Occipital lobe (tissue), 2 donors: ENCODE data around the gene RAPGEF4. TPM values are rescaled to one million over a fixed set of nuclear protein-coding genes. Genes with fewer than 3 reads are reported as not detected.

Experiments
- DNase-seq: peaks from one replicate; lab custom pipeline; 2025; lab: John Stamatoyannopoulos, UW
- total RNA-seq: library from RNA; depleted of rRNA; stranded (reverse); fragments of >200 nt; gene quantifications from one replicate; pipeline ENCODE4 v1.2.3, GENCODE V29; 2014

Gene RAPGEF4
- total RNA-seq, 1 donor from 2014 or later: 23.4 TPM

- no peak for DNase-seq
Measured at GRCh38 chr2:172900871-172901270, 165.2 kb downstream of the RAPGEF4 start.

- no peak for DNase-seq
Measured at GRCh38 chr2:172901913-172902312, 166.3 kb downstream of the RAPGEF4 start.

- no peak for DNase-seq
Measured at GRCh38 chr2:172904236-172904635, 168.6 kb downstream of the RAPGEF4 start.

GRCh38 chr2:172905937-172906811, 170.5 kb downstream of the RAPGEF4 start:
- DNase-seq: no peak

GRCh38 chr2:172908275-172908674, 172.6 kb downstream of the RAPGEF4 start:
- DNase-seq: no peak

- DNase-seq: no peak
Measured at GRCh38 chr2:172909454-172909853, 173.8 kb downstream of the RAPGEF4 start.

- no peak for DNase-seq
Measured at GRCh38 chr2:172912266-172912665, 176.6 kb downstream of the RAPGEF4 start.

GRCh38 chr2:172914341-172915008, 178.8 kb downstream of the RAPGEF4 start:
- no peak for DNase-seq

- DNase-seq: no peak
Measured at GRCh38 chr2:172917716-172918115, 182.1 kb downstream of the RAPGEF4 start.

- no peak for DNase-seq
Measured at GRCh38 chr2:172919732-172920131, 184.1 kb downstream of the RAPGEF4 start.

- no peak for DNase-seq
Measured at GRCh38 chr2:172921532-172922236, 186.0 kb downstream of the RAPGEF4 start.

GRCh38 chr2:172922306-172922705, 186.7 kb downstream of the RAPGEF4 start:
- no peak for DNase-seq

GRCh38 chr2:172922815-172923214, 187.2 kb downstream of the RAPGEF4 start:
- DNase-seq: no peak

GRCh38 chr2:172924097-172924660, 188.5 kb downstream of the RAPGEF4 start:
- no peak for DNase-seq

GRCh38 chr2:172925600-172925999, 190.0 kb downstream of the RAPGEF4 start:
- no peak for DNase-seq

- DNase-seq: no peak
Measured at GRCh38 chr2:172926785-172927640, 191.4 kb downstream of the RAPGEF4 start.

GRCh38 chr2:172927641-172928357, 192.2 kb downstream of the RAPGEF4 start:
- DNase-seq: no peak

- no peak for DNase-seq
Measured at GRCh38 chr2:172928756-172929155, 193.1 kb downstream of the RAPGEF4 start.

- DNase-seq: no peak
Measured at GRCh38 chr2:172929644-172930043, 194.0 kb downstream of the RAPGEF4 start.

- no peak for DNase-seq
Measured at GRCh38 chr2:172930871-172931255, 195.2 kb downstream of the RAPGEF4 start.
